Activated CD4-positive, CD25-positive, alpha-beta regulatory T cell treated with anti-CD3 and anti-CD28 coated beads, Interleukin-2, amount 50 U/mL, for 24 hours (primary cell): ENCODE measurements around the gene SLC39A11.
"Not testable (repeated sequence)": the region's sequence is repeated elsewhere in the genome, so short reads cannot be mapped to it uniquely, and the experiment has no call there.

ENCODE experiments used
- ATAC-seq, 2 donors: fragments of 150-1000 bp; cut with Tn5 transposase; one replicate each; pipeline ENCODE4 v1.10.0; 2021; ENCODE audit warnings: mild to moderate bottlenecking in 1 of 2, moderate library complexity in 1 of 2

Gene SLC39A11

DNA sequence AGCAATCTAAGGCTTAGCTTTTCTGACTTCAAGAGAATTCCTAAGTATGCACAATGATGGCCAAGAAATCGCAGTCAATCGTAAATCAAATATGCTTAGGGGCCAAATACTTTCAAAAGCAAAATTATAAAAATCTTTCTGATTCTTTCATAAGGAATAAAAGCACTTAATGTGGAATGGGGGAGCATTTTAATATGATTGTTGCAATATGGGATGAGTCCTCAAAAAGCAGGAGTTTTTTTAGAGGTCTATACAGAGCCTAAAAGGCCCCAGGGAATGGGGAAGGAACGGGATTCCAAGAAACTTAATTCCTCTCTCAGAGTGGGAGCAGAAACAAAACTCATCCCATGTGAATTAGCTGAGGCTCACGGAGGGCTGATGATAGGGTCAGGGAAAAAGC is 14.7 kb upstream of the SLC39A11 start:
- no peak for ATAC-seq

DNA sequence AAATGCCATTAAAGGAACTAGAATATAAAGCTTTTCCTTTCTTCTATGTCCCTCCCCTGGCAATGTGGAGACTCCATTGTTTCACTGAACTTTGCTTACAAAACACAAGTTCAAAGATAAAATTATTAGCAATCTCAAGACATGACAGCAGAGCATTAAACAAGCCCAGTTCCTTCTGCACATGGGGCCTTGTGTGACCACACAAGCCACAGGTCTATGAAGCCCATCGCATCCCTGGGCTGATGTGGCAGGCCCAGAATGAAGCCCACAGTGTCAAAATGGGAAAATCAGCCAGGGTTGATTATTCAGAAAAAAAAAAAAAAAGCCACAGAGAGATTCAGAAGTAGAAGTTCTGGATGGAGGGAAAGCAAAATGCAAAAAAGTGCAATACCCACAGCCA is 12.9 kb upstream of the SLC39A11 start:
- no peak for ATAC-seq

GRCh38 chr17:73104450-73104849 is 12.0 kb upstream of the SLC39A11 start:
- ATAC-seq = no peak

- ATAC-seq = no peak
Observed at GRCh38 chr17:73103641-73104335, 11.3 kb upstream of the SLC39A11 start.

GRCh38 chr17:73101031-73101430 is 8.5 kb upstream of the SLC39A11 start:
- no peak for ATAC-seq

DNA sequence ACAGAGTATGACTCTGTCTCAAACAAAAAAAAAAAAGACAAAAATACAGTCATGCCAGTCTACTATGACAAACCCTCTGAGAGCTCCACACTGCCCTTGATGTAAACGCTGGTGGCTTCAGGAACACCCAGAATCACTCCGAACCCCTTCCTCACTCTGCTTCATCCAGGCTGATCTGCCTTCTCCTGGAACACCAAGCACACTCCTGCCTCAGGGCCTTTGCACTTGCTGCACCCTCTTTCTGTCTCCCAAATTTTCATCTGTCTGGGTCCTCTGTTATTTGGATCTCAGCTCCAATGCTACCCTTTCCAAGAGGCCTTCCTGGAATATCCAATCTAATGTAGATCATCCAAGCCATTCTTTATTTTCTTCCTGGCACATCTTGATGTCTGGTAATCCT is 7.9 kb upstream of the SLC39A11 start:
- ATAC-seq = no peak

DNA sequence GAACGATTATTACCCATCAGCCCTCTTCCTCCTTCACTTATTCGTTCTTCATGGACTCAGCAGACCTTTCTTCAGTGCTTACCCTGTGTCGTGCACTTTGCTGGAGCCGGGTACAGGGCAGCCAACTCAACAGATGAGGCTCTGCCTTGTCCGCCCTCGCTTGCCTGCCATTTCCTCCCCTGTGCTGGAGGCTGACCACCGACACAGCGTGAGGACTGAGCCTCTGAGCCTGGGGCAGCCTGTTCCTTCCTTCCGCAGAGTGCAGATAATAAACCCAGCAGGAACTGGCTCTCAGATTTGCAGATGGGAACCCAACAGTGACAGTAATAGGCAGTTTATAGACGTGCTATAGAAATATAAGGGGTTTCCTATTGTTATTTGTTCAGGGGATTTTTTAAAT is 7.0 kb upstream of the SLC39A11 start:
- ATAC-seq = peak in 1 of 2 donors; percentile 10

- ATAC-seq = no peak
Observed at GRCh38 chr17:73098919-73099318, 6.4 kb upstream of the SLC39A11 start.

GRCh38 chr17:73097973-73098765 is 5.7 kb upstream of the SLC39A11 start:
- ATAC-seq = not testable (repeated sequence)

DNA sequence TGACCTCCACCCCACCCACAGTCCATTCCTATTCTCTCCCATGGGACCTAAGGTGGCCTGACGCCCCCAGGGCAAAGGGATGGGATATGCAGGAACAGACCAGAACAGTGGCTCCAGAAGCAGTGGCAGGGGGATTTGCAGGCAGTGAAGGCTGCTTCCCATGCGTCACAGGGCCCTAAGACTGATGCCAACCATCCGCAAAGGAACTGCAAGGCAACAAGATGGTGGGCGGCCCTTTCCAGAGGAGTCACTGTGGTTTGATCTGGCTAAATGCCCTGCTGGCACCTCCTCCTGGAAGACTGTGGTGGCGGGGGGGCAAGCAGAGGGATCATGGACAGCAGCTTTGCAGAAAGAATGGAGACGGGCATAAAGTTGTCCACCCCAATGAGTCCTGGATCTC is 4.4 kb upstream of the SLC39A11 start:
- ATAC-seq = no peak

DNA sequence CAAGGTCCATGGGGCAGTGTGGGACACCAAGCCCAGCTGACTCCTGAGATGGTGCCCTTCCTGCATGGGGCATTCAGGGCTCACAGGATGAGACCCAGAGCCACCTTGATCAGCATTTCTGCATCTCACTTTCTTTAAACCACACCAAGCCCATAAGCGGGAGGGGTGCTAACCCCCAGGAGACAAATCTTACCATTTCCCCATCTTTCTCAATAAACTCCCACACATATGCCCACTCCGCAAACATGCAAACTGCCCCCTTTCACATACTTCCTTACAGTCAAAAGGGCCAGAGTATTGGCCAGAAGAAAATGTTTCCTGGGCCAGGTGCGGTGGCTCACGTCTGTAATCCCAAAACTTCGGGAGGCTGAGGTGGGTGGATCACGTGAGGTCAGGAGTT is 3.7 kb upstream of the SLC39A11 start:
- no peak for ATAC-seq

GRCh38 chr17:73093286-73093685 is 798 bp upstream of the SLC39A11 start:
- ATAC-seq = no peak

GRCh38 chr17:73091770-73092522 is 542 bp downstream of the SLC39A11 start:
- ATAC-seq = no peak

DNA sequence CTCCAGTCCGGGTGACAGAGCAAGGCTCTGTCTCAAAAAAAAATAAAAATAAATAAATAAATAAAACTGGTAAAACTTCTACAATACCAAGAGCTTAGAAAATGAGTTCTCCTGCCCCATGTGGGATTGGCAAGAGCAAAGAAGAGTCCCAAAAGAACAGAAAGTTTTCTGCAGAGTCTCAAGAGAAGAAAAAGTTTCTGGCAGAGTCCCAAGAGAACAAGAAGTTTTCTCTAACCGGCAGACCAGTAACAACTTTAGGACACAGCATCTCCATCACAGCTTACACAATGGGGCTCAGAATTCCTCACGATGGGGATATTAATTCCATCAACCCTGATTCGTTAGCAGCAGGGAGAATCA is 1.1 kb downstream of the SLC39A11 start:
- ATAC-seq = no peak

GRCh38 chr17:73090396-73091202 is 1.9 kb downstream of the SLC39A11 start:
- no peak for ATAC-seq

- no peak for ATAC-seq
Observed at GRCh38 chr17:73089322-73090317, 2.9 kb downstream of the SLC39A11 start.

DNA sequence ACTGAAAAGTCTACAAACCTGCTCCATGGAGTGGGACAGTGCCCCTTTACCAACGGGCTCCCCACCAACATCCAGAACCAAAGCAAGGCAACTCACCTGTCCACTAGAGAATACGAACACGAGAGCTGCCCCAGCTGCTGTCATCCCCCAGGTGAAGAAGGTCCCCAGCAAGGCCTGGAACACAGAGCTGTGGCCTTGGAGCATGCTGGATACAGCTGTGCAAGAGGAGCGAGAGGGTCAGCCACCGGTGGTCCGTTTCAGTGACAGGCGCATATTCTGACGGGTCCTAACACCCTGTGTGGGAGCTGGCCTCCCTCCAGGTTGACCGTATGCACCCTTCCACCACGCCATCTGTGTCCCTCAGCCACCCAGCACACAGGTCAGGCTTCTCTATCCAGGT is 3.9 kb downstream of the SLC39A11 start:
- no peak for ATAC-seq

DNA sequence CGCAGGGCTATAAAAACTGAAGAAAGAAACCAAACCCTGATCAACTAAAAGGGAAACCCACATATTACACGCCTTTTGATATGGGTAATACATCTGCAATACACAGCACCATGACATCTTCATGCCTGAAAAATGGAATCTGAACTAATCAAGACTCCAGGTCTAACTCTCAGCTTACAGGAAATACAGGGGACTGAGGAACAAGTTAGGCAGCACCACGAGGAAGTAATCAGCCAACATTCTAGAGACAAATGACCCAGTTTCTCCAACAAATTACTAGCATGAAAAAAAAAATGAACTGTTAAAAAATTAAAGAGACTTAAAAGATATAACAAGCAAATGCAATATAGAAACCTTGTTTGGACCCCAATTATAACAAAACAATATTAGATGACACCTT is 9.1 kb downstream of the SLC39A11 start:
- ATAC-seq = no peak

- no peak for ATAC-seq
Observed at GRCh38 chr17:73074566-73074965, 17.9 kb downstream of the SLC39A11 start.

GRCh38 chr17:73072219-73072962 is 20.1 kb downstream of the SLC39A11 start:
- ATAC-seq = no peak
